HG03571 (cell line): Measurements from ENCODE around the gene HSBP1L1.

ENCODE experiments used
- ATAC-seq: cut with Tn5 transposase; IDR thresholded peaks from one replicate; pipeline ENCODE4 v1.9.1; 2021; ENCODE audit not compliant: unreplicated experiment

HSBP1L1 gene

GRCh38 chr18:79944126-79944731 is 20.2 kb upstream of the HSBP1L1 start:
- ATAC-seq, result no peak

DNA sequence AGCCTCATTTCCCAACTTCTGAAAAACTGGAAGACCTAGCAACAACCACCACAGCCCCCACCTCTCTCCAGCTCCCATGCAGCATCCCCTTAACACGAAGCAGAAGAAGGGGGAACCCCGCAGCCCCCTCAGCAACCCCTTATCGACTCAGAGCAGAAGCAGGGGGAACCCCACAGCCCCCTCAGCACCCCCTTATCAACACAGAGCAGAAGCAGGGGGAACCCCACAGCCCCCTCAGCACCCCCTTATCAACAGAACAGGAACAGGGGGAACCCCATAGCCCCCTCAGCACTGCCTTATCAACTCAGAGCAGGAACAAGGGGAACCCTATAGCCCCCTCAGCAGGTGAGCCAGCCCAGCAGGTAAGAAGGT is 19.7 kb upstream of the HSBP1L1 start:
- ATAC-seq, result no peak

DNA sequence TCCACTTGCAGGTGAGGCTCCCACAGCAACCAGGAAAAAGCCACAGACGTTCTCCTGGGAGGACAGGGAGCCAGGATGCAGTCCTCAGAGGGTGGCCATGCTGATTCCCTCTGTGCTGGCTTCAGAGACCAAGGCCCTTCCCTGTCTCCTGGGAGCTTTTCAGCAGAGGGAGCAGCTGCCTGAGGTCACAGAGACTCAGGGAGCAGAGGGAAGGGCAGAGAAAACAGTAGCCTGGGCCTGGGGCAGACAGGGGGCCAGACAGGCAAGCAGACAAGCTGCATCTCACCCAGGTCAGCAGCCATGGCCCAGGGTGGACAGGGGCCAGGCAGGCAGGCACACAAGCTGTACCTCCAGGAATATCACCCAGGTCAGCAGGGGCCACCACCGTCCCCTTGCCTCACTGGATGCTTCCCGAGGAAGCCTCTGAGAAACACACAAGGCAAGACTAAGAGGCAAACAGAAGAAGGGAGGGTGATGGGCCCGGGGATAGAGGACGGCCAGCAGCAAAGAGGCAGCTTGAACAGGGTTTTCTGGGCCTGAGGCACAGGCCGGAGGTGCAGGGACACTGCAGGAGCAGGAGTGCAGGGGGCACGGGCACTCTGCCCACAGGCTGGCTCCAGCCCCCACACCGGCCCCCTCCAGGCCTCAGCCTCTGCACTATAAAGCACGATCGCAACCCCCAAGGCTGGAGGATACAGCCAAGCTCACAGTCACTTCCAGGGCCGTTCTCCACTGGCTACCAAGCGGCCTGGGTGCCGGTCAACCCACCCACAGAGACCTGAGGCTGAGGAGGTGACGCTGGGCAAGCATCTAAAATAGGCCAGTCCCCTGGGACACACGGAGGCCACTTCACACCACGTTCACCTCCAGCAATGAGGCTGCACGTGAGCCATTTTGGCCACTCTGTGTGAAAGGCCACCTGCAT is 19.1 kb upstream of the HSBP1L1 start:
- no peak for ATAC-seq

- no peak for ATAC-seq
These were observed 17.2 kb upstream of the HSBP1L1 start for GRCh38 chr18:79947054-79947755.

DNA sequence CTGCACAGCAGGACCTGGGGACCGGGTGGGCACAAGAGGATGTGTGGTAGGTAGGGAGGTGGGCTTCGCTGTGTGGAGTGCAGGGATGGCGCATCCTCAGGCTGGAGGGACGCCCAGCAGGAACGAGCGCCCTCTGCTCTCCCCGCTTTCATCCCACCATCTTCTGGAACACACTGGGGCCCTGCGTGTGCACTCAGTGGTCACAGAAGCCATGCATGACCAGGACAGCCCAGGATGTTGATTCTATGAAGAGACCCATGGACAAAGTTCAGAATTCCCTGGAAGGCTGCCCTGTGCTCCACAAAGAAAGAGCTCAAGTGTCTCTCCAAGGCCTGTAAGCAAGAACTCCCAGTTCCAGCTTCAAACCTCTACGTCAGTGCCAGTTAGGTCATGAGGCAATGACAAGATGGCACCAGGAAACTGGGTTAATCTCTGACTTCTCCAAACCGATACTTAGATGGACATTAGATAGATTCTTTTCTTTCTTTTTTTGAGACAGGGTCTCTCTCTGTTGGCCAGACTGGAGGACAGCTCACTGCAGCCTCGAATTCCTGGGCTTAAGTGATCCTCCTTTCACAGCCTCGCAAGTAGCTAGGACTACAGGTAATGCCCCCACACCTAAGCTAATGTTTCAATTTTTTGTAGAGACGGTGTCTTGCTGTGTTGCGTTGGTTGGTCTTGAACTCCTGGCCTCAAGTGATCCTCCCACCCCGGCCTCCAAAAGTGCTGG is 16.4 kb upstream of the HSBP1L1 start:
- no peak for ATAC-seq

- ATAC-seq, result no peak
These were observed 15.6 kb upstream of the HSBP1L1 start for GRCh38 chr18:79948719-79949411.

DNA sequence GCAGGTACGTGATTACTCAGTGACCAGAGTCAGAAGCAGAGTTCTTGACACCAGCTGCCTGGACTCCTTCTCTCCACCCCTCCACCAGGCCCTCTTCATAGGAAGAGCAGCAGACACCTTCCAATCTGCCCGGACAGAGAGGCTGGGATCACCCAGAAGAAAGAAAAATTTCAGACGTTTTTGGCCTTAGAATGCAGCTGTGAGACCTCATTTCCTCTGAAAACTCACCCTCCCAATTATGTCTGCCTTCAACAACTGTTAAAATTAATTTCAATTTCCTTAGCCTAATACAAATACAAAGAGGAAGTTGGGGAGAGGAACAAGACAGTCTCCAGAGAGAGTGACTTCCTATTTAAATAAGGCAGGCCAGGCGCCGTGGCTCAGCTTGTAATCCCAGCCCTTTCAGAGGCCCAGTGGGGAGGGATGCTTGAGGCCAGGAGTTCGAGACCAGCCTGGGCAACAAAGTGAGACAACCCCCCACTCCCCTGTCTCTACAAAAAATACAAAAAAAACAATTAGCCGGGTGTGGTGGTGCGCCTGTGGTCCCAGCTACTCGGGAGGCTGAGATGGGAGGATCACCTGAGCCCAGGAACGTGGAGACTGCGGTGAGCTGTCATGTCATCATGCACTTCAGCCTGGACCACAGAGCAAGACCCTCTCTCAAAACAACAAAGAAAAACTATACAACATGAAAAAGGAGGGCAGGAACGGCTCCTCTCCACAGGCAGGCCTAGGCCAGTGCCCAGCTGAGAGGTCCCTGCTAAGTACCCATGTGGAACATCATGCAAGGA is 14.6 kb upstream of the HSBP1L1 start:
- ATAC-seq, result no peak

DNA sequence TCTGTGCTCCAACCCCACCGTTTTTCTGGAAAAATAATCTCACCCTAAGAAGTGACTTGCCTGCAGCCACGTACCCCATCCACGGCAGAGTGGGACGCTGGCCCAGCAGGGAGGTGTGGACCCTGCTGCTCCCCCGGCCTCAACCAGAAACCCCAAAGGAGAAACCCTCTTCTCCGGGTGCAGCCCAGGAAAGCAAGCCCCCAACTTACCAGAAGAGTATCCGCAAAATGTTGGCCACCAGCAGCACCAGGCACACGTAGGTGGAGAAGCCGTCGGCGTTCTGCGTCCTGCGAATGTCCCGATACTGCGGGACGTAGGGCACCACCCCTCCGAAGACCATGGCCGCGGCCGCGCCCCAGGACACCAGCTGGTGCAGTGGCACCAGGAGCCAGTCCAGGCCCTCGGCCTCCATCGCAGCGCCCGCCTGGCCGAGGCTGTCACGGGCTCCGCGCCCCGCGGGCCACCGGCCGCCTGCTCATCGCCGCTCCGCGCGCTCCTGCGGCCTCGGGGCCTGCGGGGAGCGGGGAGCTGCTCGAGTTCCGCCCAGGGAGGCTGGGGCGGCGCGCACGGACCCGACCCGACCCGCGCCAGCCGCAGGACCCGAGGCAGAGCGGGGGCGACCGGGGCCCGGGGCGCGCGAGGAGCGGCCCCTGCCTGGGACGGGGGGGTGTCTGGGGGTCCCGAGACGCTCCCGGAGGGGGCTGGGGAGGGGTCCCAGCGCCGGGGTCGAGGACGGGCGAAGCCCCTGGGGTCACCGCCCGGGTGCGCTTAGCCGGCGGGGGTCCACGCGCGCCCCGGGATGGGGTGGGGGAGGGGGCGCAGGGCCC is 13.7 kb upstream of the HSBP1L1 start:
- ATAC-seq, result peak; percentile 20

GRCh38 chr18:79951545-79952455 is 12.6 kb upstream of the HSBP1L1 start, which contains the start of gene SLC66A2:
TSS of gene SLC66A2 (minus strand) at chr18:79951653. CDS start at chr18:79950926, 727 bp downstream.
- peak; percentile 66 for ATAC-seq

GRCh38 chr18:79952456-79952995 is 11.9 kb upstream of the HSBP1L1 start:
- no peak for ATAC-seq

- ATAC-seq, result no peak
These were observed 11.4 kb upstream of the HSBP1L1 start for GRCh38 chr18:79952996-79953559.

GRCh38 chr18:79953971-79954651 is 10.3 kb upstream of the HSBP1L1 start:
- ATAC-seq, result no peak

- ATAC-seq, result no peak
These were observed 9.7 kb upstream of the HSBP1L1 start for GRCh38 chr18:79954791-79955190.

DNA sequence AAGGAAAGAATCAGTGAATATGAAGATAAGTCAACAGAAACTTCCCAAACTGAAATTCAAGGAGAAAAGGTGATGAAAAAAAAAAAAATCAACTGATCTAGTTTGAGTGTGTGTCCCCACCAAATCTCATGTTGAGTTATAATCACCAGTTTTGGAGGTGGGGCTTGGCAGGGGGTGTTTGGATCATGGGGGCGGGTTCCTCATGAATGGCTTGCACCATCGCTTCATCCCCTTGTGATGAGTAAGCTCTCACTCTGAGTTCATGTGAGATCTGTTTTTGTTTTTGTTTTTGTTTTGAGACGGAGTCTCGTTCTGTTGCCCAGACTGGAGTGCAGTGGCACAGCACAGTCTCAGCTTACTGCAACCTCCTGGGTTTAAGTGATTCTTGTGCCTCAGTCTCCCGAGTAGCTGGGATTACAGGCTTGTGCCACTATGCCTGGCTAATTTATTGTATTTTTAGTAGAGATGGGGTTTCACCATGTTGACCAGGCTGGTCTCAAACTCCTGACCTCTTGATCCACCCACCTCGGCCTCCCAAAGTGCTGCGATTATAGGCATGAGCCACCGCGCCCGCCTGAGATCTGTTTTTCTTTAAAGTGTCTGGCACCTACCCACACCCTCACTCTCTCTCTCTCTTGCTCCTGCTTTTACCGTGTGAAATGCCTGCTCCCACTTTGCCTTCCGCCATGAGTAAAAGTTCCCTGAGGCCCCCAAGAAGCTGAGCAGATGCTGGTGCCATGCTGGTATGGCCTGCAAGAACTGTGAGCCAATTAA is 9.0 kb upstream of the HSBP1L1 start:
- no peak for ATAC-seq

DNA sequence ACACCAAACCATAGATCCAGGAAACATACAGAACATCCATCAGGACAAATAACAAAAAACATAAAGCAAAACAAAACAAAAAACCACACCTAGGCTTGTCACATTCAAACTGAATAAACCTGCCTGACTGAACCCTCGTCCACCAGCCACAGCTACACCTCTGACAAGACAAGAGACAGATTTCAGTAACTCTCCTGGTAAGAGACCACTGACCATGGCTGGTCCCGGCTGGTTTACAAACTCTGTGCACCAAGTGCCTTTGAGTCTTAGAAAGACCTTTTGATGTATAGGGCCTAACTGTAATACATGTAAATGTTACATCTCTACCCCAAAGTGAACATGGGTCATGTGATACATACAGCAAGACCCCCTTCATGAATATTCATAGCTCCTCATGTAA is 8.2 kb upstream of the HSBP1L1 start:
- ATAC-seq, result no peak

DNA sequence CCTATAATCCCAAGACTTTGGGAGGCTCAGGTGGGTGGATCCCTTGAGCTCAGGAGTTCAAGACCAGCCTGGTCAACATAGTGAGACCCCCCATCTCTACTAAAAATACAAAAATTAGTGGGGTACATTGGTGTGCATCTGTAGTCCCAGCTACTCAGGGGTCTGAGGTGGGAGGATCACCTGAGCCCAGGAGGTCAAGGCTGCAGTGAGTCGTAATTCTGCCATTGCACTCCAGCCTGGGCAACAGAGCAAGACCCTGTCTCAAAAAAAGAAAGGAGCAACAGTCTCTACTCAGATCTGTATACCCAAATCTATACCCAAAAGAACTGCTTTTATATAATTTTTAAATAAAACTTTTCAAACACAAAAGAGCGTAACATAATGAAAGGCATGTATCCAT is 5.5 kb upstream of the HSBP1L1 start:
- ATAC-seq, result no peak
